HCT116 (cell line): ENCODE measurements around the gene TOPBP1.
A peak's percentile ranks its signal among the peaks of the same experiment; 100 is the strongest.

Experiments
- CEBPB ChIP-seq: IDR thresholded peaks from 2 replicates; pipeline ENCODE4 v1.6.1; 2012; ENCODE audit warnings: low read depth
- EGR1 ChIP-seq: IDR thresholded peaks from 2 replicates; pipeline ENCODE4 v1.6.1; 2012; ENCODE audit warnings: low read depth
- EZH2 ChIP-seq: fragments of 200-600 bp; sonication (generic); IDR thresholded peaks from 2 replicates; pipeline ENCODE4 v1.6.1; 2017; ENCODE audit warnings: antibody characterized with exemption, mixed run types
- EZH2phosphoT487 ChIP-seq: fragments of 200-600 bp; IDR thresholded peaks from 2 replicates; pipeline ENCODE4 v1.6.1; 2018; ENCODE audit warnings: antibody characterized with exemption, borderline replicate concordance
- JUND ChIP-seq: IDR thresholded peaks from 2 replicates; pipeline ENCODE4 v1.6.1; 2012
- POLR2A ChIP-seq: IDR thresholded peaks from 2 replicates; pipeline ENCODE4 v1.7.0; 2011; ENCODE audit warnings: borderline replicate concordance; ENCODE audit not compliant: insufficient read depth, insufficient read length; ENCODE audit errors: extremely low read depth
- POLR2AphosphoS5 ChIP-seq: IDR thresholded peaks from 2 replicates; pipeline ENCODE4 v1.6.1; 2011; ENCODE audit warnings: mild to moderate bottlenecking, low read depth, low read length, moderate library complexity
- TCF7L2 ChIP-seq: IDR thresholded peaks from 2 replicates; pipeline ENCODE4 v1.7.0; 2011; ENCODE audit warnings: borderline replicate concordance, inconsistent platforms; ENCODE audit not compliant: insufficient read depth, insufficient read length; ENCODE audit errors: extremely low read depth
- YY1 ChIP-seq: IDR thresholded peaks from 2 replicates; pipeline ENCODE4 v1.6.1; 2011; ENCODE audit warnings: low read length, low read depth, moderate library complexity, mild to moderate bottlenecking; ENCODE audit not compliant: insufficient replicate concordance; ENCODE audit errors: extremely low read depth
- TF ChIP-seq, protein P1 (sequence below), 3 experiments: fragments of 200-600 bp in 1 of 3; sonication (generic) in 1 of 3; IDR thresholded peaks in 2 of 3; conservative IDR thresholded peaks in 1 of 3; 2 replicates each; pipeline ENCODE4 v1.5.1; 2012 to 2017; ENCODE audit warnings: low read depth in 2 of 3, low read length in 2 of 3, antibody characterized with exemption in 1 of 3, borderline replicate concordance in 1 of 3, control low read depth in 1 of 3, mild to moderate bottlenecking in 1 of 3, mixed read lengths in 1 of 3, mixed run types in 1 of 3, moderate library complexity in 1 of 3; ENCODE audit not compliant: insufficient read depth in 1 of 3
- TF ChIP-seq, protein P2 (sequence below): IDR thresholded peaks from 2 replicates; pipeline ENCODE4 v1.6.1; 2012; ENCODE audit warnings: low read depth

DNA sequence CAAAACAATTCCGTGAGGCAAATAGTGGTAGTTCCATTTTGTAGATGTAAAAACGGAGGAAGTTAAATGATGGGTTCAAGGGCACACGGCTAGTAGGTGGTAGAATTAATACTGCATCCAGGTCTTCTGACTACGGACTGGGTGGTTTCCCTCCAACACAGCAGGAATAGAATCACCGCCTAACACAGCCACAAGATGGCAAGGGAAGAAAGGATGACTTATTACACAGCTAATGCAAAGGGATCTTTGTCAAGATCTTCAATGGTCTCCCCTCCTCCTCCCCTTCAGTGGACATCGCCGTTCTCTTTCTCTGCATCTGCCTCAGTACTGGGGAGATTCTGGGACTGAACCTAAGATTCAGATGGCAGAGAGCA lies 524 bp upstream of the TOPBP1 start:
- TF ChIP-seq, protein P1, sequence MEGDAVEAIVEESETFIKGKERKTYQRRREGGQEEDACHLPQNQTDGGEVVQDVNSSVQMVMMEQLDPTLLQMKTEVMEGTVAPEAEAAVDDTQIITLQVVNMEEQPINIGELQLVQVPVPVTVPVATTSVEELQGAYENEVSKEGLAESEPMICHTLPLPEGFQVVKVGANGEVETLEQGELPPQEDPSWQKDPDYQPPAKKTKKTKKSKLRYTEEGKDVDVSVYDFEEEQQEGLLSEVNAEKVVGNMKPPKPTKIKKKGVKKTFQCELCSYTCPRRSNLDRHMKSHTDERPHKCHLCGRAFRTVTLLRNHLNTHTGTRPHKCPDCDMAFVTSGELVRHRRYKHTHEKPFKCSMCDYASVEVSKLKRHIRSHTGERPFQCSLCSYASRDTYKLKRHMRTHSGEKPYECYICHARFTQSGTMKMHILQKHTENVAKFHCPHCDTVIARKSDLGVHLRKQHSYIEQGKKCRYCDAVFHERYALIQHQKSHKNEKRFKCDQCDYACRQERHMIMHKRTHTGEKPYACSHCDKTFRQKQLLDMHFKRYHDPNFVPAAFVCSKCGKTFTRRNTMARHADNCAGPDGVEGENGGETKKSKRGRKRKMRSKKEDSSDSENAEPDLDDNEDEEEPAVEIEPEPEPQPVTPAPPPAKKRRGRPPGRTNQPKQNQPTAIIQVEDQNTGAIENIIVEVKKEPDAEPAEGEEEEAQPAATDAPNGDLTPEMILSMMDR (IDR thresholded peaks at IDR 0.05 in 2 of 3, conservative IDR thresholded peaks at IDR 0.05 in 1 of 3; ENCODE audit: borderline replicate concordance in 1 of 3, insufficient read depth in 1 of 3, low read depth in 2 of 3, low read length in 2 of 3), result peak in 1 of 3 experiments; percentile 12; a peak in 1 of 6 replicates
- no peak for TF ChIP-seq TCF7L2
- TF ChIP-seq EZH2, result no peak
- TF ChIP-seq POLR2AphosphoS5, result no peak
- no peak for TF ChIP-seq CEBPB
- TF ChIP-seq YY1, result no peak
- no peak for TF ChIP-seq EZH2phosphoT487
- no peak for TF ChIP-seq POLR2A
- TF ChIP-seq EGR1, result no peak
- no peak for TF ChIP-seq JUND
- TF ChIP-seq, protein P2, sequence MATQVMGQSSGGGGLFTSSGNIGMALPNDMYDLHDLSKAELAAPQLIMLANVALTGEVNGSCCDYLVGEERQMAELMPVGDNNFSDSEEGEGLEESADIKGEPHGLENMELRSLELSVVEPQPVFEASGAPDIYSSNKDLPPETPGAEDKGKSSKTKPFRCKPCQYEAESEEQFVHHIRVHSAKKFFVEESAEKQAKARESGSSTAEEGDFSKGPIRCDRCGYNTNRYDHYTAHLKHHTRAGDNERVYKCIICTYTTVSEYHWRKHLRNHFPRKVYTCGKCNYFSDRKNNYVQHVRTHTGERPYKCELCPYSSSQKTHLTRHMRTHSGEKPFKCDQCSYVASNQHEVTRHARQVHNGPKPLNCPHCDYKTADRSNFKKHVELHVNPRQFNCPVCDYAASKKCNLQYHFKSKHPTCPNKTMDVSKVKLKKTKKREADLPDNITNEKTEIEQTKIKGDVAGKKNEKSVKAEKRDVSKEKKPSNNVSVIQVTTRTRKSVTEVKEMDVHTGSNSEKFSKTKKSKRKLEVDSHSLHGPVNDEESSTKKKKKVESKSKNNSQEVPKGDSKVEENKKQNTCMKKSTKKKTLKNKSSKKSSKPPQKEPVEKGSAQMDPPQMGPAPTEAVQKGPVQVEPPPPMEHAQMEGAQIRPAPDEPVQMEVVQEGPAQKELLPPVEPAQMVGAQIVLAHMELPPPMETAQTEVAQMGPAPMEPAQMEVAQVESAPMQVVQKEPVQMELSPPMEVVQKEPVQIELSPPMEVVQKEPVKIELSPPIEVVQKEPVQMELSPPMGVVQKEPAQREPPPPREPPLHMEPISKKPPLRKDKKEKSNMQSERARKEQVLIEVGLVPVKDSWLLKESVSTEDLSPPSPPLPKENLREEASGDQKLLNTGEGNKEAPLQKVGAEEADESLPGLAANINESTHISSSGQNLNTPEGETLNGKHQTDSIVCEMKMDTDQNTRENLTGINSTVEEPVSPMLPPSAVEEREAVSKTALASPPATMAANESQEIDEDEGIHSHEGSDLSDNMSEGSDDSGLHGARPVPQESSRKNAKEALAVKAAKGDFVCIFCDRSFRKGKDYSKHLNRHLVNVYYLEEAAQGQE, result no peak
